Cardiac septum (tissue), 1 donor: ENCODE data around the gene MLH1. TPM values are rescaled to one million over a fixed set of nuclear protein-coding genes. Genes with fewer than 3 reads are reported as not detected.

Source experiments
- DNase-seq: peaks from one replicate; pipeline ENCODE4 v3.0.0-alpha.2; 2020; ENCODE audit warnings: low spot score
- intact Hi-C: fragments of 100-400 bp; cut with DNase I; formaldehyde crosslinking; loops from one replicate; pipeline ENCODE4 v1.14.0; 2022
- total RNA-seq: library from RNA; stranded (reverse); fragmentation: NEBNext Ultra II Directional; extraction: Animal tissue kit (Norgen Biotek cat#: 25700); gene quantifications from one replicate; pipeline ENCODE4 v1.2.1, GENCODE V29; 2021
- donor health status: DM: no; HTN: no; CAD: no.

Gene MLH1
- total RNA-seq, 1 donor from 2014 or later: 46.9 TPM

DNA sequence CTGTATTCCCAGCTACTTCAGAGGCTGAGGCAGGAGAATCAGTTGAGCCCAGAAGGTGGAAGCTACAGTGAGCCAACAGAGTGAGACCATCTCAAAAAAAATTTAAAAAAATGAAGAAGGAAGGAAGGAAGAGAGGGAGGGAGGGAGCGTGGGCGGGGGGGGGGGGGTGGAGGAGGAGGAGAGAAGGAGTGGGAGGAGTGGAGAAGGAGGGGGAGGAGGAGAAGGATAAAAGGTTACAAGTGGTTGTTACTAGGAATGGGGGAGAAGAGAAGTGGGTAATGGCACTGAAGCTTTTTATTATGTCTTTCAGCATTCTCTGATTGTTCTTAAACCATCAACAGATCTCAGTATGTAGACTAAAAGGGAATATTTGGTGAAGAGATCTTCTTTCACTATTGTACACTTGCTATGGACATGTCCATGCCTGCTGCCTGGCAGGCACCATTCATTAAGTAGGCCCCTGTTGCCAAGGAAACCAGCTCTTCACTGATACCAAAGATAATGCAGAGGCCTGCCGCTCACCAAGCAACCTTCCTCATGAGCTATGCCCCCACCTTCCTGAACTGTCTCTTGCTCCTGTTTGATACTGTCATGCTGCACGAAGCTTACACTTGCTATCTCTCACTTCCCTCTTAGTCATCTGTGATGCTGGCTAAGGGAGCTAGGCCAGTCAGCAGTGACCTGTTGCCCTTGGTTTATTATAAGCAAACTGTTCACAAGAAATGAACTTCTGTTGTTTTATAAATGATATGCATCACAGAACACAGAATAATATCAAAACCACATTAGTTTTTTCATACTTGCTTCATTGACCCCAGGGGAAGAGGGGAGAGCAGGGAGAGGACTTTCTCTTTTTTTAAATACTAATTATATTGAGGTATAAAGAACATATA is 23.5 kb upstream of the MLH1 start:
- no peak for DNase-seq
- intact Hi-C loops: no loop called here

DNA sequence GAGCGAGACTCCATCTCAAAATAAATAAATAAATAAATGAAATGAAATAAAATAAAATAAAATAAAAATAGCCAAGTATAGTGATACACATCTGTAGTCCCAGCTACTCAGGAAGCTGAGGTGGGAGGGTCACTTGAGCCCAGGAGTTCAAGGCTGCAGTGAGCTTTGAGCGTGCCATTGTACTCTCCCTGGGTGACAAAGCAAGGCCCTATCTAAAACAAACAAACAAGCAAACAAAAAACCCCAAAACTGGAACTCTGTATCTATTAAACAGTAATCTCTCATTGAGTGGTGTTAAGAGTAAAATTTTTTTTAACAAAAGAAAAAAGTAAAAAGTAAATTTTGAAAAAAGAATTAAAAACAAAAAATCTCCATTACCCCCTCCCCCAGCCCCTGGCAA is 21.2 kb upstream of the MLH1 start:
- no peak for DNase-seq
- intact Hi-C loops: no loop called here

DNA sequence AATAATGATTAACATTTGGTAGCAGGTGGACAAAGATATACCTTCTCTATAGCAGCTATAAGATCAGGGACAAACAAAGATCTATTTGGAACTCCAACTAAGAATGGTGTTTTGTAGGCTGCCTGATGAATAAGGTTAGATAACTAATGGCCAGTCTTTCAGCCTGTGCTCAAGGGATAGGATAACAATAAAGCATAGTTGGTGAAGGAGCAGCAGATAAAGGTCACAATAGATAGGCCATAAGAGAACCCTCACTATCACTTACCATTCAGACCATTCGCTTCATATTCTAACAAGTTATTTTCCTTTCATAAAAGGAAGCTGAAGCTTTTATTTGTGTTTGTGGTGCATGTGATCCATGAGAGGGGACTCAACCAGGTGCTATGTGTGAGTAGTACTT is 20.2 kb upstream of the MLH1 start:
- no peak for DNase-seq
- intact Hi-C loops: no loop called here

DNA sequence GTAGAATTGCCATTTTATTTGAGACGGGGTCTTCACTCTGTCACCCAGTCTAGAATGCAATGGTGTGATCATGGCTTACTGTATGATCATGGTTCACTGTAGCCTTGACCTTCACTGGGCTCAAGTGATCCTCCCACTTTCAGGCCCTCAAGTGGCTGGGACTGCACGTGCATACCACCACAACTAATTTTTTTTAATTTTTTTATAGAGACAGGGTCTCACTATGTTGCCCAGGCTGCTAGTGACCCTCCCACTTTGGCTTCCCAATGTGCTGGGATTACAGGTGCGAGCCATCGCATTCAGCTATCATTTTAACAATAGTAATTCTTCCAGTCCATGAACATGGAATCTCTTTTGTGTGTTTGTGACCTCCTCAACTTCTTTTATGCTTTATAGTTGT is 12.3 kb upstream of the MLH1 start:
- no peak for DNase-seq
- intact Hi-C loops: no loop called here

DNA sequence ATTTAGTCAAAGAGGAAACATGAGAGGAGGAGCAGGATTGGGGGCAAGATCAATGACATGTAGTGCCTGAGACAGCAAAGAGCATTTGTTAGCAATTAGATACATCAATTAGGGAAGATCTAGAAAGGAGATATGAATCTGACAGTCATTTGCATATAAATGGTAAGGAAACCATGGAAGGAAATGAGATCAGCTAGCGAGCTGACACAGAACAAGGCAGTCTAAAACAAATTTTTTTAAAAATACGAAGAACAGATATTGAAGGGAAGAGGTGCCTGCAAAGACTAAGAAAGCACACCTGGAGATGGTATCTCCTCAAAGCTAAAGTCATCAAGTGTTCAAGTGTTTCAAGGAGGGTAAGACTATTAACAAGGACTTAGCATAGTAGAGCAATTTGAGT is 5.0 kb upstream of the MLH1 start:
- no peak for DNase-seq
- intact Hi-C loops: no loop called here

DNA sequence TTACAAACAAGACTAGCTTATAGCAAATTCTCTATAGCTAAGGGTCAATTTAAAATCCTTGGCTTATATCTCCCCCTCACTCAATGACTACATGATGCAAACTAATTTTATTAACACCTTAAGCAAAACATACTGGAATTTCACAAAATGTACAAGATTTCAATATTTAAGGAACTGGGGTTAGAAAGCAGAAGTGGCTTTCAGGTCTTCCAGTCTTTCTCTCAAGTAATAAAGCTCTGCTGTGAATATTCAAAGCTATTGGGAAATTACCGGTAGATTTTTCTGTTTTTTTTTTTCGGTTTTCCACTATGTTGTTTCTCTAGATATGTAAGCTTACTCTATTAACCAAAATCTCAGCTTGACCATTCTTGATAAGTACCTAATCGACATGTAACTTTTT is 4.3 kb upstream of the MLH1 start:
- no peak for DNase-seq
- intact Hi-C loops: no loop called here

- no peak for DNase-seq
- intact Hi-C loops: no loop called here
Measured at GRCh38 chr3:36989568-36989967, 3.8 kb upstream of the MLH1 start.

DNA sequence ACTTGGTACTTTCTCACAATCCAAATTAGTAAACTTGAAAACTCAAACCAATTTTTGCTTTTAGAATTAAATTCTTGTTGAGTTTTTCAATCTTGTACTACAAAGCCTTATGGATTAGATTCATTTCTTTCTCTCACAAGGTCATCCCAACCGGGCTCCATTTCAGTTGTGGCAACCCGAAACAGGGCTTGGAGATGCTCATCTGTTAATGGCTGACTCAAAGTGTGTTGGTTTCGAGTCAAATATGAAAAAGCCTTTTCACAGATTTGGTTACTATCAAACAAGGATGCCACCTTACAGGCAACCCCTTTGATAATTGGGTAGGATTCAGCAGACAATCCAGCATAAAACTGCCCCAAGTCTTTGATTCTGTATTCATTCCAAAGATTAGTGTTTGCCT is 2.2 kb upstream of the MLH1 start:
- no peak for DNase-seq
- intact Hi-C loops: no loop called here

GRCh38 chr3:36991923-36992805 is 1.2 kb upstream of the MLH1 start:
- intact Hi-C loops: no loop called here
- DNase-seq: no peak

DNA sequence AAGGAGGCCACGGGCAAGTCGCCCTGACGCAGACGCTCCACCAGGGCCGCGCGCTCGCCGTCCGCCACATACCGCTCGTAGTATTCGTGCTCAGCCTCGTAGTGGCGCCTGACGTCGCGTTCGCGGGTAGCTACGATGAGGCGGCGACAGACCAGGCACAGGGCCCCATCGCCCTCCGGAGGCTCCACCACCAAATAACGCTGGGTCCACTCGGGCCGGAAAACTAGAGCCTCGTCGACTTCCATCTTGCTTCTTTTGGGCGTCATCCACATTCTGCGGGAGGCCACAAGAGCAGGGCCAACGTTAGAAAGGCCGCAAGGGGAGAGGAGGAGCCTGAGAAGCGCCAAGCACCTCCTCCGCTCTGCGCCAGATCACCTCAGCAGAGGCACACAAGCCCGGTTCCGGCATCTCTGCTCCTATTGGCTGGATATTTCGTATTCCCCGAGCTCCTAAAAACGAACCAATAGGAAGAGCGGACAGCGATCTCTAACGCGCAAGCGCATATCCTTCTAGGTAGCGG is 452 bp upstream of the MLH1 start, which contains the start of gene EPM2AIP1:
Gene EPM2AIP1, minus strand, starts transcription at position 326 of the 520 bp plus-strand sequence. Its CDS starts 54 bp downstream, at position 272.
- DNase-seq: no peak
- intact Hi-C loops: no loop called here

- intact Hi-C loops: loop anchor here (5.0 kb wide), 1 partner anchor 38 kb away; no protein-coding TSS in a partner anchor
- no peak for DNase-seq
Measured at GRCh38 chr3:37014620-37015019, 21.3 kb downstream of the MLH1 start.

DNA sequence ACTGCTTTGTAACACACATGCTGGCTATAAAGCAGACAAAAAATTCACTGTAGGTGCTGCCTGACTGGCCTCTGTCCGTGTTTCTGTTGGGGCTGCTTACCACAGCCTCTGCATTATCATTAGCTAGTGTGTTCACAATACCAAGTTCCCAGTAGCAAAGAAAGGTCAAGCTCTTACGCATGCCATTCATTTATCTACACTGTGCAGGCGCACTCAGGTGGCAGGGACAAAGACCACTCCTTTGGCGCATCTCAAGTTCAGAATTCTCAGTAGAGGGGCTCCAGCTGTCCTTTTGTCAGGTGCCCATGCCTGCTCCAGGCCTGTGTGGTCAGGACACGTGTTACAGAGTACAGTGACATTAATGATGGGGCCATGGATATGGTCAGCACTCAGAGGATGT is 22.3 kb downstream of the MLH1 start:
- intact Hi-C loops: loop anchor here (5.0 kb wide), 1 partner anchor 37 kb away; no protein-coding TSS in a partner anchor
- no peak for DNase-seq

DNA sequence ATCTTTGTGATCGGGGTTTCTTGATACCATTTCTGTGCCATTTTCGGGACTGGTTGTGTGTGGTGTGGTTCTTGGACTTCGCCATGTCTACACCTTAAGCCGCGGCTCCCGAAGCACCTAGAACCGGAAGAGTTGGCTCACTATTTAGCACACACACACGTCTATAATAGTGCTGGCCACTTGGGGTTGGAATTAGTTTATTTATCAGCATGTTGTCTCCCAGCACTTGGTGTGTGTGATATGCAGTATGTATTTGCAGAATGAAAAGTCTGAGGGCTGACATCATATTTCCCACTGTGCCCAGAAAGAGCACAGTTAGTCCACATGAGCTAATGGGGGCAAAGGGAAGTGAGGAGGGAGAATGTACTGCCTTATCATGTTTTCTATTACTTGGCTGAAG is 23.6 kb downstream of the MLH1 start:
- DNase-seq: no peak
- intact Hi-C loops: loop anchor here (1.0 to 5.0 kb wide), 2 partner anchors 11 to 35 kb away; no protein-coding TSS in a partner anchor

- DNase-seq: no peak
- intact Hi-C loops: loop anchor here (1.0 to 5.0 kb wide), 2 partner anchors 11 to 35 kb away; no protein-coding TSS in a partner anchor
Measured at GRCh38 chr3:37017683-37018082, 24.4 kb downstream of the MLH1 start.

DNA sequence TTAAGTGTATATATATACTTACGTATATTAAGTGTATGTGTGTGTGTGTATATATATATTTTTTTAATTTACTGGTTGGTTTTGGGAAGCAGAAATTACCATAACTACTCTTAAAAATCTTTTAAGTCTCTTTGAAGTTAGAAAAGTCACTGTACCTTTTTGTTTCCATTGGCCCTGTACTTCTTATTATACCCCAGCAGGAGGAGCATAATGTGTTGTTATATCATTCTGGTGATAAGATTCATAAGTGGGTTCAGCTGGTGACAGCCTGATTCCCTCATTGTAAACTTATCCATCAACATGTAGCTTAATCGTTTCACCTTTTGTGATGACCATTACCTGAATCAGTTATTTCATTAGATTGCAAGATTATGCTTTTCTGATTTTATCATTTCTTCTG is 30.8 kb downstream of the MLH1 start:
- intact Hi-C loops: no loop called here
- DNase-seq: no peak

GRCh38 chr3:37024820-37025405 is 31.6 kb downstream of the MLH1 start:
- DNase-seq: no peak
- intact Hi-C loops: loop anchor here (5.0 kb wide), 1 partner anchor 187 kb away; no protein-coding TSS in a partner anchor

DNA sequence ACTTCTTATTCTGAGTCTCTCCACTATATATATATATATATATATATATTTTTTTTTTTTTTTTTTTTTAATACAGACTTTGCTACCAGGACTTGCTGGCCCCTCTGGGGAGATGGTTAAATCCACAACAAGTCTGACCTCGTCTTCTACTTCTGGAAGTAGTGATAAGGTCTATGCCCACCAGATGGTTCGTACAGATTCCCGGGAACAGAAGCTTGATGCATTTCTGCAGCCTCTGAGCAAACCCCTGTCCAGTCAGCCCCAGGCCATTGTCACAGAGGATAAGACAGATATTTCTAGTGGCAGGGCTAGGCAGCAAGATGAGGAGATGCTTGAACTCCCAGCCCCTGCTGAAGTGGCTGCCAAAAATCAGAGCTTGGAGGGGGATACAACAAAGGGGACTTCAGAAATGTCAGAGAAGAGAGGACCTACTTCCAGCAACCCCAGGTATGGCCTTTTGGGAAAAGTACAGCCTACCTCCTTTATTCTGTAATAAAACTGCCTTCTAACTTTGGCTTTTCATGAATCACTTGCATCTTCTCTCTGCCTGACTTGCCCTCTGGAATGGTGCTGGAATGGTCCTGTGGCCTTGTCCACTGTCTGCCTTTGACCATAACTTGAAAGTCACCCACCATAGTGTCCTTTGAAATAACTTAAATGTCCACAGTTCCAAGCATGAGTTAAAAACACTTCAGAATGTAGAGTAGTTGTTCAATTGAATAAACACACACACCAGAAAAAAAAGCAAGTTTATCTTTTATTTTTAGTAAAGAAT is 32.4 kb downstream of the MLH1 start:
- no peak for DNase-seq
- intact Hi-C loops: loop anchor here (5.0 kb wide), 1 partner anchor 187 kb away; no protein-coding TSS in a partner anchor

- intact Hi-C loops: loop anchor here (5.0 kb wide), 1 partner anchor 185 kb away; no protein-coding TSS in a partner anchor
- DNase-seq: no peak
Measured at GRCh38 chr3:37026851-37027250, 33.5 kb downstream of the MLH1 start.

- no peak for DNase-seq
- intact Hi-C loops: loop anchor here (1.0 to 5.0 kb wide), 2 partner anchors 11 to 184 kb away; no protein-coding TSS in a partner anchor
Measured at GRCh38 chr3:37028329-37028728, 35.0 kb downstream of the MLH1 start.
